Transverse colon (tissue), 4 donors: Measurements from ENCODE around the gene HORMAD2. TPM values are rescaled to one million over a fixed set of nuclear protein-coding genes. Genes with fewer than 3 reads are reported as not detected.
"Not testable (repeated sequence)": the region's sequence is repeated elsewhere in the genome, so short reads cannot be mapped to it uniquely, and the experiment has no call there.

Source experiments
- DNase-seq: peaks from one replicate; pipeline ENCODE4 v3.0.0-alpha.2; 2019
- H3K27ac ChIP-seq, 4 donors: fragments of 200-600 bp; sonication (generic); 2 replicates each; pipeline ENCODE4 v1.5.1; 2016 to 2018; ENCODE audit warnings: inconsistent platforms in 4 of 4
- H3K27me3 ChIP-seq: fragments of 200-600 bp; sonication (generic); 2 replicates; pipeline ENCODE4 v1.5.1; 2017; ENCODE audit warnings: inconsistent platforms
- H3K36me3 ChIP-seq, 4 donors: fragments of 200-600 bp; sonication (generic); 2 replicates each; pipeline ENCODE4 v1.5.1; 2017 to 2019; ENCODE audit warnings: inconsistent platforms in 4 of 4
- H3K4me1 ChIP-seq, 4 donors: fragments of 200-600 bp; sonication (generic); 2 replicates each; pipeline ENCODE4 v1.5.1; 2017 to 2020; ENCODE audit warnings: inconsistent platforms in 4 of 4
- H3K4me3 ChIP-seq, 4 donors: fragments of 200-600 bp; sonication (generic); 1 replicate in 1 of 4; 2 replicates in 3 of 4; pipeline versions ENCODE4 v1.5.1 to v1.6.1; 2017 to 2019; ENCODE audit warnings: inconsistent platforms in 4 of 4
- H3K9me3 ChIP-seq, 2 donors: fragments of 200-600 bp; sonication (generic); 2 replicates each; pipeline ENCODE4 v1.5.1; 2017 to 2019; ENCODE audit warnings: inconsistent platforms in 2 of 2
- EP300 ChIP-seq: sonication (generic); formaldehyde crosslinking; IDR thresholded peaks from one replicate; pipeline ENCODE4 v1.6.1; 2017; ENCODE audit warnings: antibody characterized with exemption, low read depth
- POLR2A ChIP-seq: fragments of 450-650 bp; IDR thresholded peaks from one replicate; pipeline ENCODE4 v1.6.1; 2016; ENCODE audit warnings: antibody characterized with exemption, mild to moderate bottlenecking, moderate library complexity
- POLR2AphosphoS5 ChIP-seq, 3 donors: sonication (generic); formaldehyde crosslinking; IDR thresholded peaks; one replicate each; pipeline ENCODE4 v1.6.1; 2016; ENCODE audit warnings: antibody characterized with exemption in 3 of 3
- WGBS, 2 donors: methylation state at CpG; one replicate each; pipeline ENCODE4 v1.1.5; 2018; ENCODE audit warnings: low coverage in 1 of 2; 5-methylcytosine and 5-hydroxymethylcytosine counted together
- in situ Hi-C, 4 donors: fragments of 200-750 bp; cut with MboI; loops; one replicate each; pipeline versions ENCODE4 v1.15.0 to v1.15.1; 2017; ENCODE audit warnings: low sequenced_read_pairs in 3 of 4, low pct_ligation_motif_present in 1 of 4, low pct_unique_long_range_greater_than_20kb in 1 of 4
- intact Hi-C: fragments of 100-400 bp; cut with DNase I; formaldehyde crosslinking; loops from one replicate; pipeline ENCODE4 v1.15.1; 2023; ENCODE audit warnings: low total_unique reads
- total RNA-seq, 4 donors: library from RNA; depleted of rRNA; stranded (reverse); fragments of >200 nt; gene quantifications; one replicate each; pipeline ENCODE4 v1.1.0, GENCODE V29; 2016
- TF ChIP-seq, protein P1 (sequence below), 5 experiments: fragments of 200-600 bp in 3 of 5; fragments of 450-650 bp in 2 of 5; sonication (generic) in 3 of 5; IDR thresholded peaks; 1 replicate in 2 of 5; 2 replicates in 3 of 5; pipeline ENCODE4 v1.5.1; 2016 to 2017; ENCODE audit warnings: antibody characterized with exemption in 5 of 5, inconsistent platforms in 3 of 5, mild to moderate bottlenecking in 2 of 5, moderate library complexity in 1 of 5

HORMAD2 gene
- total RNA-seq, 4 donors from 2014 or later, result not detected

GRCh38 chr22:30077279-30077880 is 2.9 kb upstream of the HORMAD2 start:
- H3K9me3 ChIP-seq, result no peaks in the 10 kb centered on the region
- no peak overlapping the region for H3K4me3 ChIP-seq
- no peaks in the 10 kb centered on the region for H3K4me1 ChIP-seq
- H3K36me3 ChIP-seq, result no peaks in the 10 kb centered on the region
- DNase-seq, result no peak
- 70% methylated on average over 3 of the region's 3 CpGs for WGBS, 2 donors
- TF ChIP-seq EP300, result no peak
- TF ChIP-seq POLR2A, result no peak
- TF ChIP-seq, protein P1, sequence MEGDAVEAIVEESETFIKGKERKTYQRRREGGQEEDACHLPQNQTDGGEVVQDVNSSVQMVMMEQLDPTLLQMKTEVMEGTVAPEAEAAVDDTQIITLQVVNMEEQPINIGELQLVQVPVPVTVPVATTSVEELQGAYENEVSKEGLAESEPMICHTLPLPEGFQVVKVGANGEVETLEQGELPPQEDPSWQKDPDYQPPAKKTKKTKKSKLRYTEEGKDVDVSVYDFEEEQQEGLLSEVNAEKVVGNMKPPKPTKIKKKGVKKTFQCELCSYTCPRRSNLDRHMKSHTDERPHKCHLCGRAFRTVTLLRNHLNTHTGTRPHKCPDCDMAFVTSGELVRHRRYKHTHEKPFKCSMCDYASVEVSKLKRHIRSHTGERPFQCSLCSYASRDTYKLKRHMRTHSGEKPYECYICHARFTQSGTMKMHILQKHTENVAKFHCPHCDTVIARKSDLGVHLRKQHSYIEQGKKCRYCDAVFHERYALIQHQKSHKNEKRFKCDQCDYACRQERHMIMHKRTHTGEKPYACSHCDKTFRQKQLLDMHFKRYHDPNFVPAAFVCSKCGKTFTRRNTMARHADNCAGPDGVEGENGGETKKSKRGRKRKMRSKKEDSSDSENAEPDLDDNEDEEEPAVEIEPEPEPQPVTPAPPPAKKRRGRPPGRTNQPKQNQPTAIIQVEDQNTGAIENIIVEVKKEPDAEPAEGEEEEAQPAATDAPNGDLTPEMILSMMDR (IDR thresholded peaks at IDR 0.05), result no peak
- TF ChIP-seq POLR2AphosphoS5 (IDR thresholded peaks at IDR 0.05), result no peak
- intact Hi-C loops, result no loop called here
- H3K27me3 ChIP-seq, result peaks cover 11% of the 10 kb centered on the region
- H3K27ac ChIP-seq, result no peak overlapping the region
- in situ Hi-C loops, result no loop called here

- intact Hi-C loops, result no loop called here
- no peaks in the 10 kb centered on the region for H3K4me1 ChIP-seq
- H3K9me3 ChIP-seq, result no peaks in the 10 kb centered on the region
- H3K4me3 ChIP-seq, result no peak overlapping the region
- DNase-seq, result no peak
- H3K36me3 ChIP-seq, result no peaks in the 10 kb centered on the region
- H3K27ac ChIP-seq, result no peak overlapping the region
- 64 to 65% methylated on average over 5 to 10 of the region's 10 CpGs for WGBS, 2 donors
- peaks cover 11% of the 10 kb centered on the region for H3K27me3 ChIP-seq
- TF ChIP-seq POLR2A (no peak), POLR2AphosphoS5 (IDR thresholded peaks at IDR 0.05) (no peak), EP300 (no peak)
- TF ChIP-seq, protein P1 (IDR thresholded peaks at IDR 0.05), result no peak
- in situ Hi-C loops, result no loop called here
These were observed 1.6 kb upstream of the HORMAD2 start for GRCh38 chr22:30078320-30079311.

- Histone ChIP-seq H3K4me3 (no peak overlapping the region), H3K9me3 (no peaks in the 10 kb centered on the region), H3K27ac (no peak overlapping the region), H3K4me1 (no peaks in the 10 kb centered on the region), H3K36me3 (no peaks in the 10 kb centered on the region), H3K27me3 (peaks cover 11% of the 10 kb centered on the region)
- TF ChIP-seq EP300 (no peak), POLR2A (no peak), POLR2AphosphoS5 (IDR thresholded peaks at IDR 0.05) (no peak)
- TF ChIP-seq, protein P1 (IDR thresholded peaks at IDR 0.05), result no peak
- intact Hi-C loops (no loop called here), in situ Hi-C loops (no loop called here)
- no peak for DNase-seq
- WGBS, 2 donors, result 80 to 95% methylated on average over 1 to 9 of the region's 9 CpGs
These were observed 541 bp downstream of the HORMAD2 start for GRCh38 chr22:30080805-30081204.

GRCh38 chr22:30086496-30086895 is 6.2 kb downstream of the HORMAD2 start:
- H3K4me3 ChIP-seq, result no peak overlapping the region
- no peaks in the 10 kb centered on the region for H3K27me3 ChIP-seq
- TF ChIP-seq EP300 (no peak), POLR2AphosphoS5 (IDR thresholded peaks at IDR 0.05) (no peak), POLR2A (no peak)
- TF ChIP-seq, protein P1 (IDR thresholded peaks at IDR 0.05), result no peak
- H3K4me1 ChIP-seq, result peaks cover 0 to 9% (median 5%) of the 10 kb centered on the region in 4 donors
- H3K36me3 ChIP-seq, result no peaks in the 10 kb centered on the region
- H3K27ac ChIP-seq, result no peak overlapping the region
- no peaks in the 10 kb centered on the region for H3K9me3 ChIP-seq
- intact Hi-C loops (no loop called here), in situ Hi-C loops (no loop called here)
- DNase-seq, result no peak
- WGBS, 2 donors, result 83% methylated on average over 2 of the region's 2 CpGs; no CpG with 5 or more reads in 1 of the 2 donors

DNA sequence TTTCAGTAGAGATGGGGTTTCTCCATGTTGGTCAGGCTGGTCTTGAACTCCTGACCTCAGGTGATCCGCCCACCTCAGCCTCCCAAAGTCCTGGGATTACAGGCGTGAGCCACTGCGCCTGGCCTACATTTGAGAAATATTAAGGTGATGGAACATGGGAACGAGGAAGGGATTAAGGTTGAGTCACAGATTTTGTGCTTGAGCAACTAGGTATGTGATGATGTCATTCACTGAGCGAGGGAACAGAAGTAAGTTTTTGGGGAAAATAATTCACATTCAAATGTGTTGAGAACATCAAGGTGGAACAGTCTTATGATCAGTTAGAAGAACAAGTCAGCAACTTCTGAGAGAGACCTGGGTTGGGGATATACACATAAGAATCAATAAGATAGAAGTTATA is 6.8 kb downstream of the HORMAD2 start:
- DNase-seq, H3K27ac ChIP-seq, H3K4me3 ChIP-seq, H3K36me3 ChIP-seq, H3K9me3 ChIP-seq, in situ Hi-C loops, intact Hi-C loops, H3K27me3 ChIP-seq, H3K4me1 ChIP-seq: not testable (repeated sequence)
- 88 to 94% methylated on average over 1 to 5 of the region's 5 CpGs for WGBS, 2 donors
